TTC549 (cell line): ENCODE data around the gene FRMPD2.
"Not testable (repeated sequence)": the region's sequence is repeated elsewhere in the genome, so short reads cannot be mapped to it uniquely, and the experiment has no call there.

Experiments
- FAIRE-seq: peaks from 2 replicates; lab custom pipeline; 2012; peaks lifted over from hg19 to GRCh38; lab: Jason Lieb, UNC

Gene FRMPD2

DNA sequence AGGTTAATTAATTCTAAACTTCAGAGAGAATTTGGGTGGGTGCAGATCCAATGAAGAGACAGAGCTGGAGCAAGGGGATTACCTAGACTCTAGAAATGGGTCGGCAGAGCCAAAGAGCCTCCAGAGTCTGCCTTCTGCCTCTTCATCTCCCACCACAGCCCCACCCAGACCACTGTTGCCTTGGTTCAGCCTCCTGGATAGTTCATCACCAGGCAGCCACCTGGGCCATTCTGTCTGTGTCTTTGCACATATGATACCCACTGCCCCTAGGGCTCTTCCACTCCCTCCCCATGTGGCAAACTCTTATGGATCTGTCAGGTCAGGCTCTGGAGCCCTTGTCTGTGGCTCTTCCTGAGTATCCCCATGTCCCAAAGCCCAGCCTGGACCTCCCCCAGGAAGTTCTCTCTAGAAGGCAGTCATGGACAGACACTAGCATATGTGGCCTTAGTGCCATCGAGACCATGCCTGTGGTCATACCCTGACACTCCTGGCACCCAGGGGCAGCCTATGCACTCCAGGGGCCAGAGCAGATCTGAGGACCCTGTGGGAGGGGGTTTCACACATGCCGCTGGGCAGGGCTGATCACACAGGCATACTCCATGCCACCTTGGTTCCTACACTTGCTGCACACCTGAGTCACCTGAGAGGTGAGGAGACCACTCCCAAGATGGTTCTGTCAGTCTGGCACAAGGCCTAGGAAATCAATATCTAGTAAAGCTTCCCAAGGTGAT, 41.6 kb downstream of the FRMPD2 start:
- FAIRE-seq: no peak

- no peak for FAIRE-seq
Observed at GRCh38 chr10:48231699-48232315, 42.7 kb downstream of the FRMPD2 start.

DNA sequence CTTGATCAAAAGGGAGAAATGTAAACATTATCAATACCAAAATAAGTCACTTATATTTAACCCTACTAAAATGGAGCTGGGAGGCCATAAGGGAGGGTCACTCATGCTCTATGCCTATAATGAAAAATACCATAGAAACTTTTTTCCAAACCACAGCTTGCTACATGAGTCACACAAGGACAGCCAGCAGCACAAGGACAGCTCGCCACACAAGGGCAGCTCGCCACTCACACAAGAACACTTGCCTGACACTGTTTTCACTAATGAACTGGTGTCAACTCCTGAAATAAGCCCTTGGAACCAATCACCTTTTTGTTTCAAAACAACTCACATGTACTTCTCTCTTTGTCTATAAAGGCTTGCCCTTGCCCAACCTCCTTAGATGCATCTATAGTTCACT, 43.3 kb downstream of the FRMPD2 start:
- FAIRE-seq: no peak

- FAIRE-seq: no peak
Observed at GRCh38 chr10:48227213-48227612, 47.3 kb downstream of the FRMPD2 start.

- no peak for FAIRE-seq
Observed at GRCh38 chr10:48224979-48225560, 49.4 kb downstream of the FRMPD2 start.

DNA sequence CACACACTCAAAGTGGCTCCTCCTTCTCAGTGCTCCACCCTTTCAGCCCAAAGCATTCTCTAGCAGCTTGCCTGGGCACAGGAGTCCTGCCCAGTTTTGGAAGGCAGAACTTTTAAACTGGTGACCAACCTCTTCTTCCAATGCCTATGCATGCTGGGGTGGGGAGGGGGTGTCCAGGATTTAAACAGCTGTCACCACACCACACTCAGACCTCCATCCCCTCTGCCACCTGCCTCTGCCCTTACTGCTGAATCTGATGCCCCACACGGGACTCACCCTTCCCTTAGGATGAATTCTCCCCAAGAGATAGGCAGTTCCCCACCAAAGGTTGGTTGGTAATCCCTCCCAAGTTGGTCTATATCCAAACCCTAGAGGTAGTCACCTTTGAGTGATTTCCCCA, 50.2 kb downstream of the FRMPD2 start:
- no peak for FAIRE-seq

DNA sequence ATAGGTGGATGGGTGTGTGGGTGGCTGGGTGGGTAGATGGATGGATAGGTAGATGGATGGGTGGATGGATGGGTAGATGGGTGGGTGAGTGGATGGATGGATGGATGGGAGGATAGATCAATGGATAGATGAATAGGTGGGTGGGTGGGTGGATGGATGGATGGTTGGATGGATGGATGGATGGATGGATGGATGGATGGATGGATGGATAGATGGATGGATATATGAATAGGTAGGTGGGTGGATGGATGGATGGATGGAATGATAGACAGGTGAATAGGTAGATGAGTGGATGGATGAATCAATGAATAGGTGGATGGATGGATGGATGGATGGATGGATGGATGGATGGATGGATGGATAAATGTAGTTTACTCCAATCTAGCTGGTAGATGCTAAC, 52.7 kb downstream of the FRMPD2 start:
- no peak for FAIRE-seq

- FAIRE-seq: not testable (repeated sequence)
Observed at GRCh38 chr10:48221031-48221430, 53.5 kb downstream of the FRMPD2 start.

DNA sequence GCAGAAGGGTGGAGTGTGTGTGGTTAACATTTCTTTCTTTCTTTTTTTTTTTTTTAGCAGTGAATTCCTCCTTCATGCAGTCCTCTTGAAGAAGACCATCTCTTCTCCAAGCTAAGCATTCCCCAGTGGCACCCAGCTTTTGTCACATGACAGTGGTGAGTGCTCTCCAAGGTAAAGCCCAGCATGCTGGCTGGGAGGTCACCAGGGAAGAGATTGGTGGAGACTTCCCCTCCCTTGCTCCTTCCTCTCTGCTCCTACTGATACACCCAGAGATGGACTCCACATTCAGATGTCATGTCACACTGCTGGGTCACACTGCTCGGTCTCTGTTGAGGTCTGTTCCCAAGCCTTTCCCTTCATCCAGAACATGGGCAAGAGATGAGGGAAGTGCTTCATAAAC, 55.3 kb downstream of the FRMPD2 start:
- no peak for FAIRE-seq

DNA sequence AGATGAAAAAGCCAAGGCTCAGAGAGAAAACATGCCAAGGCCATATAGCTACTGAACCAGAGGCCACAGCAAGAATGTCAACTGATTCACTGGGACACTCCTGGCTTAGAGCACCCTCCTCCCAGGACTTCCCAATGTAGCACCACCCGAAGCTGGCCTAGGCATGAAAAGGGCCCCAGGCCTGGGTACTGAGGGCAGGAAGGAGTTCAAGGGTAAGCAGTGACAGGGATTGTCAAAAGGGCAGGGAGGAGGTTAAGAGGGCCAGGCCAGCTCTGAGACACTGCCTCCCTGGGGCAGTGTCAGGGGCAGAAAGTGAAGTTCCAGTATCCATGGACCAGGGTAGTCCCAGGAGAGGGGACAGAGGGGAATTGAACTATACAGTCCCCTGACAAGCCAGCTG, 57.8 kb downstream of the FRMPD2 start:
- no peak for FAIRE-seq

GRCh38 chr10:48216204-48216505, 58.3 kb downstream of the FRMPD2 start:
- FAIRE-seq: no peak

- no peak for FAIRE-seq
Observed at GRCh38 chr10:48215486-48216203, 58.9 kb downstream of the FRMPD2 start.

GRCh38 chr10:48214716-48215485, 59.6 kb downstream of the FRMPD2 start:
- no peak for FAIRE-seq

GRCh38 chr10:48213047-48213446, 61.4 kb downstream of the FRMPD2 start:
- FAIRE-seq: no peak

- no peak for FAIRE-seq
Observed at GRCh38 chr10:48211777-48212176, 62.7 kb downstream of the FRMPD2 start.

- FAIRE-seq: no peak
Observed at GRCh38 chr10:48210966-48211365, 63.5 kb downstream of the FRMPD2 start.

- FAIRE-seq: no peak
Observed at GRCh38 chr10:48210391-48210790, 64.1 kb downstream of the FRMPD2 start.

DNA sequence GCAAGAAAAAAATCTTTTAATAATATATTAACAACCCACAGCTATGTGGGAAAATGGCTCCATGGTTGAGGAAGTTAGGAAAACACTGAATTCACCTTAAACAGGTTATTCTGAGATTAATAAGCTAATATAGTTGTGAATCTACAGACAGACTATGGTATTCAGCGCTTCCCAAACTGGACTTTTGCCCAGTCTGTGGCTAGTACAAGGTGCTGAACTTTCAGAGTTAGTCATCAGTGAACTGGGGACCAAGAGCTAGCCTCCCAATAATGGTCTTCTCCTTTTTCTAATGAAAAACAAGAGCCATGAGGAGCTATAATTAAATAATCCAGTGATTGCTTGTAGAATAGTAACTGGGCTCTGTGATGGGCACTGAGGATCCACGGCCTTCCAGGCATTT, 65.3 kb downstream of the FRMPD2 start:
- FAIRE-seq: no peak

DNA sequence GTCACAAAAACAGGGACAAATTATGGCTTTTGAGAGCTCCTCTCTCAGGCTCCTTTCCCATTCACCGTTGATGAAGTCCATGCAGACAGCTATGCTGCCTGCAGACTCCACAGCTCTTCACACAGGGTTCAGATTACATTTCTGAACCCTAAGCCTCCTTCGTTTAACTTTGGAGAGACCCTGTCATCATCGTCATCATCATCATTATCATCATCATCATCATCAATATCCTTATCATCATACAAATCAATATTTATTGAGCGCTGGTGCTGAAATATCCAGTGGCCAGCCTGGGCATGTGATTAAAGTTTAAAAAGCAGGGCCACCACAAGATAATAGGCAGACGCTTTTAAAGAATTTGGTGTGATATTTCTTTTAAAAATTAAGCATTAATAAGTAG, 66.6 kb downstream of the FRMPD2 start:
- FAIRE-seq: no peak

DNA sequence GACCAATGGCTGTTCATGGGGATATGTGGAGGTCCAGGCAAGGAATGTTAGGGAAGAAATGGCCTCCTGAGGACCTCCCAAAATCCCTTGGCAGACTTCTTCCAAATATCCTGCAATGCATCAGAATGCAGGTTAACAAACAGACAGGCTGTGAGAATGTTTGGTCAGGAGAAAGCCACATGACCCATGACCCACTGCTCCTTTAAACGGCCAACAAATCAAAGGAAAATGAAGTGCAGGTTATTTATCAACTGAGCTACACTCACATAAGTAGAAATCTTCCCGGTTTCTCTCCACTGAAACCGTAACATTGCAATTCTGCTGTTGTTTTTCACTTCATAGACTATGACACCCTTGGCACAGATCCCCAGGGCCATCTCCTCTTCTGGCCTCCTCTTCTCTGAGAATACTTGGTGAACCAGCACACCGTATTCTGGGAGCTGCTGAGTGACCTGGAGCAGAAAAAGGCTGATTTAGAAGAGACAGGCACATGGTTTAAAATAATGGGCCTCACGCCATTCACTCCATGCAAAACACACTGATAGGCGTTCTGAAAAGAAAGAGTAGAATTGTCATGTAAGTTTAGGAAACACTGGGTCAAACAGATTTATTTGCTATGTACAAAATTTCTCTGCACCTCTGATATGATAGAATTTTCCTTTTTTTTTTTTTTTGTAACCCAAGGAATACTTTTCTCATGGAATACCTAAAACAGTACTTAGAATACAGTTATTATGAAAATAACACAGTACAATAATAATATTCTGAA, 67.8 kb downstream of the FRMPD2 start:
- FAIRE-seq: no peak

DNA sequence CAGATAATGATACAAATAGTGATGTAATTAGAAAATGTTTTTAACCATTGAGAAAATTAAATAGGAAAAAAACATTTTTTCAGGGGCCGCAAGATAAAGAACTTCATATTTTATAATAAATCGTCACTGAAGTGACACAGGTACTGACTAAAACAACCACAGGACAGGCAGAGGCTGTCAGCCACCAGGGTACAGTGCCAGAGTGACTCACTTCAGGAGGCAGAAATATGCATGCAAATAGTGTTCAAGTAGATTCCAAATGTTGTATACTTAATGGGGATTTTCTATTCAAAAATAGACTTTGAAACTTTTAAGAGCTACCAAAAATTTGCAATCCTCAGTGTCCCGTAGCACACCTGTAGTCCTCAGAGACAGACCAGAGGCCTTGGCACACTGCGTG, 68.6 kb downstream of the FRMPD2 start:
- no peak for FAIRE-seq
